ENCODE data around the gene TCP1.
"Not testable (repeated sequence)": the region's sequence is repeated elsewhere in the genome, so short reads cannot be mapped to it uniquely, and the experiment has no call there.

Gene TCP1

GRCh38 chr6:159745081-159745480 lies 44.3 kb downstream of the TCP1 start:
- in situ Hi-C loops (cut with MboI; ENCODE audit: low sequenced_read_pairs): no loop called here

GRCh38 chr6:159742165-159742564 lies 47.2 kb downstream of the TCP1 start:
- in situ Hi-C loops (cut with MboI; ENCODE audit: low sequenced_read_pairs): no loop called here

- in situ Hi-C loops (cut with MboI; ENCODE audit: low sequenced_read_pairs): no loop called here
Observed at GRCh38 chr6:159739341-159739740, 50.1 kb downstream of the TCP1 start.

- in situ Hi-C loops (cut with MboI; ENCODE audit: low sequenced_read_pairs): no loop called here
Observed at GRCh38 chr6:159736908-159737307, 52.5 kb downstream of the TCP1 start.

- in situ Hi-C loops (cut with MboI; ENCODE audit: low sequenced_read_pairs): not testable (repeated sequence)
Observed at GRCh38 chr6:159733395-159733794, 56.0 kb downstream of the TCP1 start.

- in situ Hi-C loops (cut with MboI; ENCODE audit: low sequenced_read_pairs): not testable (repeated sequence)
Observed at GRCh38 chr6:159732550-159732949, 56.9 kb downstream of the TCP1 start.

- in situ Hi-C loops (cut with MboI; ENCODE audit: low sequenced_read_pairs): no loop called here
Observed at GRCh38 chr6:159730332-159730676, 59.1 kb downstream of the TCP1 start.

GRCh38 chr6:159729598-159730331 lies 59.6 kb downstream of the TCP1 start:
- in situ Hi-C loops (cut with MboI; ENCODE audit: low sequenced_read_pairs): no loop called here

- in situ Hi-C loops (cut with MboI; ENCODE audit: low sequenced_read_pairs): no loop called here
Observed at GRCh38 chr6:159728531-159728964, 60.9 kb downstream of the TCP1 start.
